Ovary (tissue), 9 donors: Measurements from ENCODE around the gene MED14. TPM values are rescaled to one million over a fixed set of nuclear protein-coding genes. Genes with fewer than 3 reads are reported as not detected.

Source experiments
- DNase-seq, 5 donors: peaks; one replicate each; pipeline ENCODE4 v3.0.0-alpha.2; 2019 to 2020
- H3K27ac ChIP-seq, 2 donors: fragments of 200-600 bp; one replicate each; pipeline versions ENCODE4 v1.5.1 to v1.8.0; 2019 to 2022
- H3K27me3 ChIP-seq: fragments of 200-600 bp; one replicate; pipeline ENCODE4 v1.8.0; 2022
- H3K36me3 ChIP-seq: fragments of 200-600 bp; sonication (generic); one replicate; pipeline ENCODE4 v1.5.1; 2019
- H3K4me1 ChIP-seq: one replicate; pipeline ENCODE4 v1.8.1; 2013; ENCODE audit warnings: mild to moderate bottlenecking, moderate library complexity; ENCODE audit not compliant: insufficient read depth
- H3K4me3 ChIP-seq: fragments of 200-600 bp; sonication (generic); one replicate; pipeline ENCODE4 v1.5.1; 2017
- H3K9me3 ChIP-seq, 2 donors: fragments of 200-600 bp in 1 of 2; sonication (generic) in 1 of 2; one replicate each; pipeline versions ENCODE4 v1.5.1 to v1.8.1; 2013 to 2019; ENCODE audit warnings: mild to moderate bottlenecking in 1 of 2, moderate library complexity in 1 of 2
- CTCF ChIP-seq, 3 donors: fragments of 450-650 bp in 2 of 3; fragments of 200-600 bp in 1 of 3; IDR thresholded peaks; one replicate each; pipeline versions ENCODE4 v1.5.1 to v1.8.0; 2016 to 2022; ENCODE audit warnings: antibody characterized with exemption in 3 of 3, mild to moderate bottlenecking in 1 of 3
- EP300 ChIP-seq: sonication (generic); formaldehyde crosslinking; IDR thresholded peaks from one replicate; pipeline ENCODE4 v1.6.1; 2017; ENCODE audit warnings: antibody characterized with exemption
- POLR2A ChIP-seq: fragments of 450-650 bp; IDR thresholded peaks from one replicate; pipeline ENCODE4 v1.6.1; 2017; ENCODE audit warnings: antibody characterized with exemption, mild to moderate bottlenecking, moderate library complexity
- WGBS, 3 donors: extraction: QIAGEN DNeasy Blood & Tissue Kit in 1 of 3; methylation state at CpG; one replicate each; pipeline versions ENCODE4 v1.1.5 to v1.1.7; 2013 to 2017; 5-methylcytosine and 5-hydroxymethylcytosine counted together
- intact Hi-C, 4 donors: fragments of 100-400 bp; cut with DNase I; formaldehyde crosslinking; loops; one replicate each; pipeline versions ENCODE4 v1.11.0 to v1.15.1; 2022 to 2023
- polyA plus RNA-seq, 2 donors: library from polyadenylated mRNA; stranded (reverse); fragments of 200-250 nt in 1 of 2; fragments of 350-450 nt in 1 of 2; fragmentation: Illumina TruSeq in 1 of 2; extraction: RNeasy Lipid Tissue Mini Kit (QIAGEN cat#74804) in 1 of 2; gene quantifications; one replicate each; pipeline ENCODE4 v1.2.3, GENCODE V29; 2013 to 2014
- total RNA-seq, 7 donors: library from RNA; depleted of rRNA in 2 of 7; stranded (reverse); fragments of >200 nt in 2 of 7; fragmentation: NEBNext Ultra II Directional in 3 of 7; extraction: Animal tissue kit (Norgen Biotek cat#: 25700) in 3 of 7; gene quantifications; one replicate each; pipeline versions ENCODE4 v1.1.0 to v1.2.4, GENCODE V29; 2016 to 2023
- donor health status: DM: no; HTN: no; CAD: no; lungs with moderate emphysema.
- donor health status: DM: no; HTN: no; CAD: no.
- donor health status: Bipolar disorder and iron deficiency.
- donor health status: DM: yes; HTN: yes; CAD: no.
- donor health status: DM: no; HTN: no; CAD: no.
- donor health status: DM: yes; HTN: yes; CAD: no.

MED14 gene
- total and polyA plus RNA-seq, 9 donors = 12.1 to 41.5 (median 33.1) TPM

GRCh38 chrX:40780082-40780481, 44.7 kb upstream of the MED14 start:
- H3K4me1 ChIP-seq = no peaks in the 10 kb centered on the region
- no peaks in the 10 kb centered on the region for H3K36me3 ChIP-seq
- H3K27ac ChIP-seq = no peak overlapping the region
- no peaks in the 10 kb centered on the region for H3K9me3 ChIP-seq
- DNase-seq = no peak
- WGBS, 3 donors = 82 to 86% (median 83%) methylated on average over 6 of the region's 6 CpGs
- no peak overlapping the region for H3K4me3 ChIP-seq
- intact Hi-C loops = no loop called here
- no peaks in the 10 kb centered on the region for H3K27me3 ChIP-seq
- TF ChIP-seq POLR2A (no peak), EP300 (no peak), CTCF (IDR thresholded peaks at IDR 0.05) (no peak)

GRCh38 chrX:40778861-40779575, 43.7 kb upstream of the MED14 start:
- DNase-seq = no peak
- H3K4me1 ChIP-seq = no peaks in the 10 kb centered on the region
- H3K27ac ChIP-seq = no peak overlapping the region
- H3K27me3 ChIP-seq = no peaks in the 10 kb centered on the region
- no peaks in the 10 kb centered on the region for H3K36me3 ChIP-seq
- 75 to 80% (median 78%) methylated on average over 4 of the region's 4 CpGs for WGBS, 3 donors
- H3K9me3 ChIP-seq = no peaks in the 10 kb centered on the region
- intact Hi-C loops = no loop called here
- no peak overlapping the region for H3K4me3 ChIP-seq
- no peak for TF ChIP-seq CTCF (IDR thresholded peaks at IDR 0.05)
- no peak for TF ChIP-seq EP300
- TF ChIP-seq POLR2A = no peak

GRCh38 chrX:40773809-40774208, 38.5 kb upstream of the MED14 start:
- intact Hi-C loops = loop anchor here in 1 of 4 donors (5.0 kb wide), 1 partner anchor 1192 kb away; no protein-coding TSS in a partner anchor
- DNase-seq = no peak
- H3K4me3 ChIP-seq = no peak overlapping the region

GRCh38 chrX:40773188-40773587, 37.8 kb upstream of the MED14 start:
- H3K27ac ChIP-seq = no peak overlapping the region
- intact Hi-C loops = loop anchor here in 1 of 4 donors (5.0 kb wide), 1 partner anchor 1191 kb away; no protein-coding TSS in a partner anchor
- H3K4me1 ChIP-seq = no peaks in the 10 kb centered on the region
- H3K4me3 ChIP-seq = no peak overlapping the region
- no peak for TF ChIP-seq CTCF (IDR thresholded peaks at IDR 0.05)
- no peak for TF ChIP-seq EP300
- no peak for TF ChIP-seq POLR2A
- H3K36me3 ChIP-seq = no peaks in the 10 kb centered on the region
- DNase-seq = no peak
- H3K9me3 ChIP-seq = no peaks in the 10 kb centered on the region
- 68 to 73% (median 72%) methylated on average over 7 of the region's 7 CpGs for WGBS, 3 donors
- no peaks in the 10 kb centered on the region for H3K27me3 ChIP-seq

More at GRCh38 chrX:40773809-40774208, 38.5 kb upstream of the MED14 start:
- Histone ChIP-seq H3K9me3 (no peaks in the 10 kb centered on the region), H3K27me3 (no peaks in the 10 kb centered on the region), H3K4me1 (no peaks in the 10 kb centered on the region), H3K27ac (no peak overlapping the region), H3K36me3 (no peaks in the 10 kb centered on the region)
- no peak for TF ChIP-seq CTCF (IDR thresholded peaks at IDR 0.05)
- TF ChIP-seq EP300 = no peak
- no peak for TF ChIP-seq POLR2A
- WGBS, 3 donors = 64 to 67% (median 66%) methylated on average over 3 of the region's 3 CpGs
